ENCODE results near the gene ETNK2. TPM values are rescaled to one million over a fixed set of nuclear protein-coding genes. Genes with fewer than 3 reads are reported as not detected.

Gene ETNK2
- total RNA-seq, 1 donor from 2014 or later, result 0.16 TPM

DNA sequence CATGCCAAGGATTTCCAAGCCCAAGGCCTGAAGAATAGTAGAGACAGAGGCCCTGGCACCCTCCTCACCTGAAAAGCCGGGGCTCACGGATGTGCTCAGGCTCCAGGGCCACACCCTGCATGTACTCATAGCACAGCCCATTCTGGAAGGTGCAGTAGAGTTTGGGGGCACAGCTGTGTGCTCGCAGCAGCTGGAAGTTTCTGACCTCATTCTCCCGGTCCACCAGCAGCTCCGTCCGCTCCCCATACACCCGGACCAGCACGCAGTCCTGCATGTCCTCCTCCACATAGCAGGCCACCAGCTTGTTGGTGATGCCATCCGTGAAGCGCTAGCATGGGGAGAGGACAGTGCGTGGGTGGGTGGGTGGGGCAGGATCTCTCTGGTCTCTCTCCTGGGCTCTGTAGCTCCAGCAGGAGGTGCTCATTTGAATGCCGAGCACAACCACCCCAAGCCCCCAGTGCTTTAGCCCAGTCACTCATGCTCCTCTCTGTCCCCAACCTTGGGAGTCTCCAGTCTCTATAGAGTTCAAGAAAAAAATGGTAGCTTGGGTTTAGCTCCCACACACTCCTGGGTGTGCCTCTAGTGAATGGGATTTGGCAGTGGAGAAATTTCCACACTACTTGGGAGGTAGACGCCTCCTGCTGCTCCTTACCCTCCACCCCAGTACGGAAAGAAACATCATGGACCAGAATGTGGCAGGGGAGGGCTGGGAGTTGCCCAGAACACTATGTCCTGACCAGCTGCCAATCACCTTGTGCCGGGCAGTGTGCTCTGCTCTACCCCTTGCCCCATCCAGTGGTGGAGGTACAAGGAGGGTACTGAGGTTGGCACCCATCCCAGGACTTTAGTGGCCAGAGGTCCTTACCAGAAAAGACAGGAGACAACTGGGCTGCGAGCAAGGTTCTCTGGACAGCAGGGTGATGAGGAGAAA lies 1.9 kb downstream of the ETNK2 start:
- Mint-ChIP-seq H3K4me1 (ENCODE audit: low read depth) (no peaks in the 10 kb centered on the region), H3K36me3 (ENCODE audit: low read depth) (no peaks in the 10 kb centered on the region), H3K4me3 (peak overlapping the region; percentile 53), H3K27me3 (ENCODE audit: insufficient read depth) (peaks cover 32% of the 10 kb centered on the region), H3K9me3 (no peaks in the 10 kb centered on the region), H3K27ac (no peak overlapping the region)
- intact Hi-C loops (cut with micrococcal nuclease), result no loop called here
- DNase-seq (ENCODE audit: low spot score), result no peak

- H3K4me3 Mint-ChIP-seq, result no peak overlapping the region
- peaks cover 32% of the 10 kb centered on the region for H3K27me3 Mint-ChIP-seq (ENCODE audit: insufficient read depth)
- H3K27ac Mint-ChIP-seq, result no peak overlapping the region
- H3K9me3 Mint-ChIP-seq, result no peaks in the 10 kb centered on the region
- no peak for DNase-seq (ENCODE audit: low spot score)
- H3K36me3 Mint-ChIP-seq (ENCODE audit: low read depth), result no peaks in the 10 kb centered on the region
- intact Hi-C loops (cut with micrococcal nuclease), result no loop called here
- no peaks in the 10 kb centered on the region for H3K4me1 Mint-ChIP-seq (ENCODE audit: low read depth)
Observed at GRCh38 chr1:204149107-204149506, 2.7 kb downstream of the ETNK2 start.

DNA sequence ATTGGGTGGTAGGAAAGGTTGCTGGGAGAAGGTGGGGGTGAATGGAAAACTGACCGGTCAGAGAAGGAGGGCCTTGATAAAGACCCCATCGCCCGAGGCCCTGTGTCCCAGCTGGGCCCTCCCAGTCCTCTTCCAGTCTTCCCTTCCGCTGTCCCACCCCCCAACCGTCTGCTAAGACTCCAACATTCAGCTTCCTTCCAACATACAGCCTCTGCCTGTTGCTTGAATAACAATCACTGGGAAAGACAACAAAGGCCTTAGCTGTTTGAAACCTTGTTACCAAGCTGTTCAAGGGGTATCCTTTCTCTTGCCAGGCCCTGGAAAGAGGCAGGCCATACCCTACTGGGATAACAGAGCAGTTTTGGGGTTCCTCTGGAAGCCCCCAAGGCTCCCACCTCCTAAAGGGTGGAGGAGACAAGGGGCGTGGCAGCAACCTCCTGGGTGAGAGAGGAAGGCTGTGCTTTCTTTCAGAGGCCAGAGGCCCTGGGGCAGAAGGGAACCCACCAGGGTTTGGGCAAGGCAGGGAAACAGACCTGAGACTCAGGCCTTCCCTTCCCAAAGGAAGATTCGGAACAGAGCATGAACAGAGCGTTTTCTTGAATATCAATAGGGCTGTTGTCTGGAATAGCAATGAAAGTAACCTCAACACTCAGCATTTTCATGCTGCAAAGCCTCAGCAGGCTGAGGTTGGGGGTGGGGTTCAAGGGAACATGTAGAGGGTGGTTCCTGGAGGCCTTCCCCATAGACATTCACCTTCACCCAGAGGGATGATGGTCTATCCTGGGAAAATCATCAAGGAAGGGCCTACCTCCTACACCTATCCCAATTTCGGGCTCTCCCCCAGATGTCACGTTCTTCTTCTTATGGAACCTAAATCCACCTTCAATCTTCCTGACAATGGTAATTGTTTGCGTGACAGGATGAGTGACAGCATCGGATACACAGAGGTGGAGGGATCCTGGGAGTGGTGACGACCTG lies 4.1 kb downstream of the ETNK2 start:
- no peak overlapping the region for H3K4me3 Mint-ChIP-seq
- no peak overlapping the region for H3K27ac Mint-ChIP-seq
- H3K9me3 Mint-ChIP-seq, result no peaks in the 10 kb centered on the region
- H3K4me1 Mint-ChIP-seq (ENCODE audit: low read depth), result no peaks in the 10 kb centered on the region
- no peaks in the 10 kb centered on the region for H3K36me3 Mint-ChIP-seq (ENCODE audit: low read depth)
- peaks cover 23% of the 10 kb centered on the region for H3K27me3 Mint-ChIP-seq (ENCODE audit: insufficient read depth)
- no peak for DNase-seq (ENCODE audit: low spot score)
- intact Hi-C loops (cut with micrococcal nuclease), result no loop called here

- H3K27ac Mint-ChIP-seq, result no peak overlapping the region
- intact Hi-C loops (cut with micrococcal nuclease), result no loop called here
- no peaks in the 10 kb centered on the region for H3K9me3 Mint-ChIP-seq
- DNase-seq (ENCODE audit: low spot score), result no peak
- H3K4me3 Mint-ChIP-seq, result no peak overlapping the region
- peaks cover 19% of the 10 kb centered on the region for H3K27me3 Mint-ChIP-seq (ENCODE audit: insufficient read depth)
- no peaks in the 10 kb centered on the region for H3K4me1 Mint-ChIP-seq (ENCODE audit: low read depth)
- no peaks in the 10 kb centered on the region for H3K36me3 Mint-ChIP-seq (ENCODE audit: low read depth)
Observed at GRCh38 chr1:204146965-204147364, 4.9 kb downstream of the ETNK2 start.

- peaks cover 19% of the 10 kb centered on the region for H3K27me3 Mint-ChIP-seq (ENCODE audit: insufficient read depth)
- no peaks in the 10 kb centered on the region for H3K9me3 Mint-ChIP-seq
- H3K36me3 Mint-ChIP-seq (ENCODE audit: low read depth), result no peaks in the 10 kb centered on the region
- no peak overlapping the region for H3K4me3 Mint-ChIP-seq
- no peak for DNase-seq (ENCODE audit: low spot score)
- intact Hi-C loops (cut with micrococcal nuclease), result no loop called here
- no peak overlapping the region for H3K27ac Mint-ChIP-seq
- no peaks in the 10 kb centered on the region for H3K4me1 Mint-ChIP-seq (ENCODE audit: low read depth)
Observed at GRCh38 chr1:204146309-204146708, 5.5 kb downstream of the ETNK2 start.

GRCh38 chr1:204145033-204145504 lies 6.8 kb downstream of the ETNK2 start:
- H3K4me1 Mint-ChIP-seq (ENCODE audit: low read depth), result no peaks in the 10 kb centered on the region
- DNase-seq (ENCODE audit: low spot score), result no peak
- no peak overlapping the region for H3K27ac Mint-ChIP-seq
- H3K4me3 Mint-ChIP-seq, result no peak overlapping the region
- no peaks in the 10 kb centered on the region for H3K36me3 Mint-ChIP-seq (ENCODE audit: low read depth)
- H3K9me3 Mint-ChIP-seq, result no peaks in the 10 kb centered on the region
- H3K27me3 Mint-ChIP-seq (ENCODE audit: insufficient read depth), result peaks cover 10% of the 10 kb centered on the region
- intact Hi-C loops (cut with micrococcal nuclease), result no loop called here

DNA sequence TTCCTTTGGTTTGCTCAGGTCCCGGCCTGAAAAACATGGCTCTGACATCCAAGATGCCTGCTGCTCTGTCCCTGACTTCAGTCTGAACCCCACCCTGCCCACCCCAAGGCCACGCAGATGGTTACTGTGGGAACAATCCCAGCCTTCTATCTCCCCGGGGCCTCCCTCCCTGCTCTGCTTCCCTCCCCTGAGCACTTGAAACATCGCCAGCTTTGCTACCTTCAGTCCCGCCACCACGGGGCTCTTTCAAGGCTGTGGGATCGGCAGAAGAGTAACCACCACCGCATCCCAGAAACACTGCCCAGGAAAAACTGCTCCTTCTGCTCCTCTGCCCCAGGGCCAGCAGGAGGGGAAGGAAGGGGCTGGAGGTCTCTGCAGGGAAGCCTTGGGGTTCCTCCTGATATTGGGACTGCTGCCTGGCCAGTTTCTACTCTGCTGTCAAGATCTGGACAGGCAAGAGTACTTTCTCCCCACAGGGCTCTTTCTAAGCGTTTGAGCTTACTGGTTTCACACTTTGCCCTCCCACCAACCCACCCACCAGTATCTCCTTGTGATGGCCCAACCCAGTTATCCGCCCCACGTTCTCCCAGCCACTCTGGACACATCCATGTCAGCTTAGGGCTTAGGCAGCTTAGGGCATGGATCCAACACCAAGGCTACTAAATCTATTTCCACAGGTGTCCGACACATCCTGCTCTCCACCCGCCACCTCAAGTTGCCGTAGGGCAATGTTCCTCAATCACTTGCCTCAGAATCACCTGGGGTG lies 8.4 kb downstream of the ETNK2 start:
- no peak for DNase-seq (ENCODE audit: low spot score)
- H3K27ac Mint-ChIP-seq, result no peak overlapping the region
- no peaks in the 10 kb centered on the region for H3K4me1 Mint-ChIP-seq (ENCODE audit: low read depth)
- intact Hi-C loops (cut with micrococcal nuclease), result no loop called here
- H3K36me3 Mint-ChIP-seq (ENCODE audit: low read depth), result no peaks in the 10 kb centered on the region
- H3K9me3 Mint-ChIP-seq, result no peaks in the 10 kb centered on the region
- no peak overlapping the region for H3K4me3 Mint-ChIP-seq
- peaks cover 8% of the 10 kb centered on the region for H3K27me3 Mint-ChIP-seq (ENCODE audit: insufficient read depth)

DNA sequence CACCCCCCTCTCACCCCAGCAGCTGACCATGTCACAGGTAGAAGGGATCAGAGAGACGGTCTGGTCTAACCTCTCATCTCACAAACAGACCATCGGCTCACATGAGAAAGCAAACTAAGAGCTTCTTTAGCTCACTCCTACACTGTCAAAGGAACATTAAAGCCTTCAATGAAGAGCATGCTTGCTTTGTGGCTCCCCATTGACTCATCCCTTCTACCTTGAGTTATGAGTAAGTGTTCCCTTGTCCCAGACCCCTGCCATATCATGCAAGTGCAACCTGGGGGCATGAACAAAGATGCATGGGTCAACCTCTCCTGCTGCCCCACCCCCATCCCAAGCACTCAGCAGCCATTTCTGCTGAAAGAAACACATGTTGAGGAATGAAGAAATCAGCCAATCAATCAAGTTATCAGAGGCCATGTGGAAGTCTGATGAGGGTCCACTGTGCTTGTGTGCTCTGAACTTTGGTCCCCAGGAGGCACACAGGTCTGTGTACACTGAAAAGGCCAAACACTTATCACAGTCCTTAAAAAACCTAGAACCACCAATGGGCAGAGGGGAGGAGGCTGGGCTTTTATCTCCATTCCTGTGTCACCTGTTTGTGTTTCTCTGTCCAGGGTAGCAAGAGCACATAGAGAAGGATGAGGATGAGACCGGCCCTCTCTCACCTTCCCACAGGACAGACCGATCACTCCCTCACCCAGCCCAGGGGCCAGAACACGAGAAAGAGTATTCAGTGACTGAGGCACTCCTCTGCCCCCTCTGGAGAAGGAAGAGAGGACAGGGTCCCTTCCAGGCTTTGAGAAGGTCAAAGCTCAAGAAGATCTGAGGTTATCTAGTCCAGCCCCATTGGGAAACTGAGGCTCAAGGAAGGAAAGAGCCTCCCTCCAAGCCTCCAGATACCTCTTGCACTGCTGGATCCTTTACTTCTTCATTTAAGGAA lies 9.5 kb downstream of the ETNK2 start:
- no peaks in the 10 kb centered on the region for H3K9me3 Mint-ChIP-seq
- no peak for DNase-seq (ENCODE audit: low spot score)
- intact Hi-C loops (cut with micrococcal nuclease), result no loop called here
- H3K36me3 Mint-ChIP-seq (ENCODE audit: low read depth), result no peaks in the 10 kb centered on the region
- H3K4me1 Mint-ChIP-seq (ENCODE audit: low read depth), result no peaks in the 10 kb centered on the region
- H3K27ac Mint-ChIP-seq, result no peak overlapping the region
- peaks cover 8% of the 10 kb centered on the region for H3K27me3 Mint-ChIP-seq (ENCODE audit: insufficient read depth)
- no peak overlapping the region for H3K4me3 Mint-ChIP-seq

GRCh38 chr1:204141131-204141530 lies 10.7 kb downstream of the ETNK2 start:
- Mint-ChIP-seq H3K27ac (no peak overlapping the region), H3K27me3 (ENCODE audit: insufficient read depth) (peaks cover 8% of the 10 kb centered on the region), H3K4me1 (ENCODE audit: low read depth) (no peaks in the 10 kb centered on the region), H3K4me3 (no peak overlapping the region), H3K9me3 (no peaks in the 10 kb centered on the region), H3K36me3 (ENCODE audit: low read depth) (no peaks in the 10 kb centered on the region)
- DNase-seq (ENCODE audit: low spot score), result no peak
- intact Hi-C loops (cut with micrococcal nuclease), result no loop called here

DNA sequence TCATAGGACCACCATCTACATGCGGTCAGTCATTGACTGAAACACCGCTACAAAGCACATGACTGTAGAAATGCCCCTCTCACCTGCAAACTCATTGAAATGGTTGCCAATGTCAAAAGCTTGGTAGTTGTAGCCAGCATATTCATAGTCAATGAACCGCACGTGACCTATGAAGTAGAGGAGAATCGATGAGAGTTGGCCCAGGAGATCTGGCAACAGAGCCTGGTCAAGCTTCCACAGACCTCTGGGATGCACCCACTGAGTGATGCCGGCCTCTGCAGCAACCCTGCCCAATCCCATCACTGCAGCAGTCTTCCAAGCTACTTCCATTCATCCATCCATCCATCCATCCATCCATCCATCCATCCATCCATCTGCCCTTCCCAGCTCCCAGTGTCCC lies 11.9 kb downstream of the ETNK2 start:
- Mint-ChIP-seq H3K27me3 (ENCODE audit: insufficient read depth) (peaks cover 8% of the 10 kb centered on the region), H3K9me3 (no peaks in the 10 kb centered on the region), H3K4me3 (no peak overlapping the region), H3K27ac (no peak overlapping the region), H3K4me1 (ENCODE audit: low read depth) (no peaks in the 10 kb centered on the region), H3K36me3 (ENCODE audit: low read depth) (no peaks in the 10 kb centered on the region)
- intact Hi-C loops (cut with micrococcal nuclease), result no loop called here
- no peak for DNase-seq (ENCODE audit: low spot score)

GRCh38 chr1:204139088-204139487 lies 12.8 kb downstream of the ETNK2 start:
- peaks cover 6% of the 10 kb centered on the region for H3K27me3 Mint-ChIP-seq (ENCODE audit: insufficient read depth)
- intact Hi-C loops (cut with micrococcal nuclease), result no loop called here

More at GRCh38 chr1:204139088-204139487, 12.8 kb downstream of the ETNK2 start:
- no peak overlapping the region for H3K27ac Mint-ChIP-seq
- no peaks in the 10 kb centered on the region for H3K9me3 Mint-ChIP-seq
- no peak overlapping the region for H3K4me3 Mint-ChIP-seq
- H3K4me1 Mint-ChIP-seq (ENCODE audit: low read depth), result no peaks in the 10 kb centered on the region
- no peak for DNase-seq (ENCODE audit: low spot score)
- no peaks in the 10 kb centered on the region for H3K36me3 Mint-ChIP-seq (ENCODE audit: low read depth)

All from activated T-helper 1 cell treated with anti-CD3 and anti-CD28 coated beads, Interleukin-12 subunit alpha, Interleukin-12 subunit beta, Interleukin-2, Interleukin-4 antibody, amounts not matched to agents 30 ng/mL and 10 ng/mL and 1 ng/mL, durations not matched to agents 14 hours and 24 hours and 36 hours (primary cell).